ENCODE data around the gene VTI1A.
"Not testable (repeated sequence)": the region's sequence is repeated elsewhere in the genome, so short reads cannot be mapped to it uniquely, and the experiment has no call there.

Gene VTI1A

DNA sequence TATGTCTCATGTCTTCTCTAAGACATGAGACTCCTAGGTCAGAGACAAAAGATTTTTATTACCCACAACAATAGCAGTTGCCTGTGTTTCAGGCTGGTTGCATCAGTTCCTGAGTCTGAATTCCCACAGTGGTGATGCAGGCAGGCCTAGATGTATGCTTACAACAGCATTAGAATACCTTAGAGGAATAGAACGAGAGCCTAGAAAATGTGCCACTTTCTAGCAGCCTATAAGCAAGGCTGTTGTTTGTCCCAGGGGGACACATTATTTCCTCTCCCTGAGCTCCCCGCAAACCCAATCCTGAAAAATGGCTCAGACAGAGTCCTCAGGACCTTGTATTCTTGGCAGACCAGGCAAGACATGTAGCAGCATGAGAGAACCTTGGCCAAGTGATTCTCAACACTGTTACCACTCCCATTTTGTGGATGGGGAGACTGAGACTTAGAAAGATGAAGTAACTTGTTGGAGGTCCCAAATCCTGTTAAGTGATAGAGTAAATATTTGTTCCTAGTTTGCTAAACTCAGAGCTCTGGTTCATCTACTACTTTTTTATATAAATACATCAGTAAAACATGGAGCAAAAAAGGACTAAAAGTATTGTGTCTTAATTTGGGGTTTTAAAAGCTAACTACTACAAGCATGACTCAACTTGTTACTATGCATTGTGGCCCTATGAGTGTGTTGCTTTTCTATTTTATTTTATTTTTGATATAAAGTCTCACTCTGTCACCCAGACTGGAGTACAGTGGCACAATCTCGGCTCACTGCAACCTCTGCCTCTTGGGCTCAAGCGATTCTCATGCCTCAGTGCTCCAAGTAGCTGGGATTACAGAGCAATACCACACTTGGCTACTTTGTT, 14.2 kb downstream of the VTI1A start:
- in situ Hi-C loops (cut with MboI; ENCODE audit: low pct_unique_long_range_greater_than_20kb, low sequenced_read_pairs, unreplicated experiment): no loop called here
- DNase-seq (ENCODE audit: low spot score): no peak
- TF ChIP-seq, protein P1, sequence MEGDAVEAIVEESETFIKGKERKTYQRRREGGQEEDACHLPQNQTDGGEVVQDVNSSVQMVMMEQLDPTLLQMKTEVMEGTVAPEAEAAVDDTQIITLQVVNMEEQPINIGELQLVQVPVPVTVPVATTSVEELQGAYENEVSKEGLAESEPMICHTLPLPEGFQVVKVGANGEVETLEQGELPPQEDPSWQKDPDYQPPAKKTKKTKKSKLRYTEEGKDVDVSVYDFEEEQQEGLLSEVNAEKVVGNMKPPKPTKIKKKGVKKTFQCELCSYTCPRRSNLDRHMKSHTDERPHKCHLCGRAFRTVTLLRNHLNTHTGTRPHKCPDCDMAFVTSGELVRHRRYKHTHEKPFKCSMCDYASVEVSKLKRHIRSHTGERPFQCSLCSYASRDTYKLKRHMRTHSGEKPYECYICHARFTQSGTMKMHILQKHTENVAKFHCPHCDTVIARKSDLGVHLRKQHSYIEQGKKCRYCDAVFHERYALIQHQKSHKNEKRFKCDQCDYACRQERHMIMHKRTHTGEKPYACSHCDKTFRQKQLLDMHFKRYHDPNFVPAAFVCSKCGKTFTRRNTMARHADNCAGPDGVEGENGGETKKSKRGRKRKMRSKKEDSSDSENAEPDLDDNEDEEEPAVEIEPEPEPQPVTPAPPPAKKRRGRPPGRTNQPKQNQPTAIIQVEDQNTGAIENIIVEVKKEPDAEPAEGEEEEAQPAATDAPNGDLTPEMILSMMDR (IDR thresholded peaks at IDR 0.05; ENCODE audit: extremely low read depth, insufficient read depth, missing control alignments): no peak

DNA sequence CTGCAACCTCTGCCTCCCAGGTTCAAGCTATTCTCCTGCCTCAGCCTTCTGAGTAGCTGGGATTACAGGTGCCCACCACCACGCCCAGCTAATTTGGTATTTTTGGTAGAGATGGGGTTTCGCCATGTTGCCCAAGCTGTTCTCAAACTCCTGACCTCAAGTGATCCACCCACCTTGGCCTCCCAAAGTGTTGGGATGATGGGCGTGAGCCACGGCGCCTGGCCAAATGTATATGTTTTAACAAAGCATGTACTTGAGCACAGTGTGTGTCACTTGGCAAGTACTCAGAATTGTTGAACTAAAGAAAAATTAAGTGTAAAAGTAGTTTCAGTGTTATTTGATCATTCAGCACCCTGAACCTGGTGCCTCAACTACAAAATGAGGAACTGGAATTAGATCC, 17.1 kb downstream of the VTI1A start:
- in situ Hi-C loops (cut with MboI; ENCODE audit: low pct_unique_long_range_greater_than_20kb, low sequenced_read_pairs, unreplicated experiment); DNase-seq (ENCODE audit: low spot score): not testable (repeated sequence)

DNA sequence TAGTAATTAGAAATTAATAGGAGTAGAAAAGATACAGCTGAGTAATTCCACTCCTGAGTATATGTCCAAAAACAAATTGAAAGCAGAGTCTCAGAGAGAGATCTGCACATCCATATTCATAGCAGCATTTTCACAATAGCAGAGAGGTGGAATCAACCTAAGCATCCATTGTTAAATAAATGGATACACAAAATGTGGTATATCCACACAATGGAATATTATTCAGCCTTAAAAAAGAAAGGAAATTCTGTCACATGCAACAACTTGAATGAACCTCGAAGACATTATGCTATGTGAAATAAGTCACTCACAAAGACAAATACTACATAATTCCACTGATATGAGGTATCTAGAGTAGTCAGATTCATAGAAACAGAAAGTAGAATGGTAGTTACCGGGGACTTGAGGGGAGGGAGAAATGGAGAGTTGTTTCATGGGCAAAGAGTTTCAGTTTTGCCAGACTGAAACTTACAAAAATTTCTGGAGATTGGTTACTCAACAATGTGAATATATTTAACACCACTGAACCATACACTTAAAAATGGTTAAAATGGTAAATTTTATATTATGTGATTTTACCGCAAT, 18.4 kb downstream of the VTI1A start:
- TF ChIP-seq, protein P1 (IDR thresholded peaks at IDR 0.05; ENCODE audit: extremely low read depth, insufficient read depth, missing control alignments): no peak
- in situ Hi-C loops (cut with MboI; ENCODE audit: low pct_unique_long_range_greater_than_20kb, low sequenced_read_pairs, unreplicated experiment): no loop called here
- no peak for DNase-seq (ENCODE audit: low spot score)

DNA sequence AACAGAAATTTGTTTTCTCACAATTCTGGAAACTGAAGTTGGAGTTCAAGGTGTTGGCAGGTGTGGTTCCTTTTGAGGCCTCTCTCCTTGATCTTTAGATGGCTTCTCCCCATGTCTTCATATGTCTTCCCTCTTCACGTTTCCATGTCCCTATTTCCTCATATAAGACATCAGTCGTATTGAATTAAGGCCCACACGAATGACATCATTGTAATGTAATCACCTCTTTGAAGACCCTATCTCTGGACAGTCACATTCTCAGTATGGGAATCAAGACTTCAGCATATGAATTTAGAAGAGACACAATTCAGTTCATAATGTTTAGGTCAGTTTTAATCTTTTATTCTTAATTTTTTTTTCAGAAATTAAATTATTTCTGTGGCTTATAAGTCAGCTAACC, 19.8 kb downstream of the VTI1A start:
- DNase-seq (ENCODE audit: low spot score): no peak

DNA sequence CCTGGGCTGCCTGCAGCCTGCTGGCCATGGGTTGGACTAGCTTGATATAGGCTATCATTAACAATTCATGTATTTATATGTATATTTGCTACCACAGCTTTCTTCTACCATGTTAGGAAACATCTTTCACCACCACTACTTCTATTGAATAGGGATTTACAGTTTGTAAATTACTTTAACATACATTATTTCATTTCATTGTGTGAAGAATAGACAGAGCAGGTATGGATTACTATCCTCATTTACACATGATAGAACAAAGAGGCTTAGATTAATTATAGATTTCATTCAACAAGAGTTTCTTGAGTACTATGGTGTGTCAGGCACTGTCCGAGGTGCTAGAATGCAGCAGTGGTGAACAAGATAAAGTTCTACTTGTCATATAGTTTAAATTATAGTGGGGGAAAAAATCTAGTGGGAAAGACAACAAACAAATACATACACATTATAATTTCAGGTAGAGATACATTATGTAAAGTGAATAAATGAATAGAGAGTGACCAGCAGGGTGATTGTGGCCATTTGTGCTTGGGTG, 20.6 kb downstream of the VTI1A start:
- no peak for DNase-seq (ENCODE audit: low spot score)
- in situ Hi-C loops (cut with MboI; ENCODE audit: low pct_unique_long_range_greater_than_20kb, low sequenced_read_pairs, unreplicated experiment): no loop called here

More for the DNA sequence above, 19.8 kb downstream of the VTI1A start:
- TF ChIP-seq, protein P1 (IDR thresholded peaks at IDR 0.05; ENCODE audit: extremely low read depth, insufficient read depth, missing control alignments): no peak
- in situ Hi-C loops (cut with MboI; ENCODE audit: low pct_unique_long_range_greater_than_20kb, low sequenced_read_pairs, unreplicated experiment): no loop called here

DNA sequence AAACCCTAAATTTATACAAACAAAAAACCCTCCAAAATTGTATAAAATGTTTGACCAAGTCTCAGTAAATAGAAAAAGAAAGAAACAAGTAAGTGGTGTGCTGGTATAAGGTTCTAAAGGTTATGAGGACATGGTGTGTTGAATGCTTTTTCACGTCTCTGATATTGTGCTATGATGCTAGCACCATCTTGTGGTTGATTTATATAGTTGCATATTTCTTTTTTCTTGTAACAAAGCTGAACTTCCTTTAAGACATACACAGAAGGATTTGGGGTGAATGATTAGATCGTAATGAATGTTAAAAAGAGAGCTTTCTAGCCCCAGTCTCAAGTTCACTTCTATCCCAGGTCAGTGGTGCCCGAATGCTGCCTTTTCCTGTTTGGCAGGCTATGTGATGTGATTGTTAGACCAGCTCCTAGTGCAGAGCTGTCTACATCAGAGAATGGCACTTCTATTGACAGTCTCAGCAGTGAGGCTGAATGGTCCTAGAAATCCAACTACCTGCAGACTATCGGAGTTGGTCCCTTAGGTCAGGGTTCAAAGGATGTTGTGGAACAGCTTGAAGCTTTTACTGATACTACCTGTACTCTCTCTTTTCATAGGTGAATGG, 25.0 kb downstream of the VTI1A start:
- in situ Hi-C loops (cut with MboI; ENCODE audit: low pct_unique_long_range_greater_than_20kb, low sequenced_read_pairs, unreplicated experiment): no loop called here
- TF ChIP-seq, protein P1 (IDR thresholded peaks at IDR 0.05; ENCODE audit: extremely low read depth, insufficient read depth, missing control alignments): peak; percentile 57
- DNase-seq (ENCODE audit: low spot score): peak; percentile 58

More for the DNA sequence above, 20.6 kb downstream of the VTI1A start:
- TF ChIP-seq, protein P1 (IDR thresholded peaks at IDR 0.05; ENCODE audit: extremely low read depth, insufficient read depth, missing control alignments): no peak
